Type B pancreatic cell (in vitro differentiated cells): ENCODE measurements around the gene CMTM4. TPM values are rescaled to one million over a fixed set of nuclear protein-coding genes. Genes with fewer than 3 reads are reported as not detected.

Experiments
- DNase-seq: peaks from one replicate; pipeline ENCODE4 v3.0.0; 2021; ENCODE audit warnings: mixed read lengths; ENCODE audit not compliant: unreplicated experiment; ENCODE audit errors: extremely low spot score
- H3K27ac Mint-ChIP-seq: 2 replicates; pipeline ENCODE4 v1.8.0; 2021; ENCODE audit warnings: mild to moderate bottlenecking, mixed read lengths
- H3K27me3 Mint-ChIP-seq: 2 replicates; pipeline ENCODE4 v1.8.0; 2021; ENCODE audit warnings: mixed read lengths
- H3K36me3 Mint-ChIP-seq: 2 replicates; pipeline ENCODE4 v1.8.0; 2021; ENCODE audit warnings: mixed read lengths
- H3K4me1 Mint-ChIP-seq: one replicate; pipeline ENCODE4 v1.8.0; 2021; ENCODE audit warnings: mixed read lengths; ENCODE audit not compliant: unreplicated experiment
- H3K4me3 Mint-ChIP-seq: 2 replicates; pipeline ENCODE4 v1.8.0; 2021; ENCODE audit warnings: mild to moderate bottlenecking, mixed read lengths
- H3K9me3 Mint-ChIP-seq: 2 replicates; pipeline ENCODE4 v1.8.0; 2021; ENCODE audit warnings: mixed read lengths
- CTCF ChIP-seq: fragments of 200-600 bp; sonication (generic); conservative IDR thresholded peaks from 2 replicates; pipeline ENCODE4 v1.5.0; 2021; ENCODE audit warnings: antibody characterized with exemption, mild to moderate bottlenecking
- total RNA-seq: library from RNA; stranded (reverse); gene quantifications from 2 replicates; pipeline ENCODE4 v1.2.1, GENCODE V29; 2021; ENCODE audit warnings: low replicate concordance

CMTM4 gene
- total RNA-seq, 1 donor from 2014 or later, result 64.4 TPM

DNA sequence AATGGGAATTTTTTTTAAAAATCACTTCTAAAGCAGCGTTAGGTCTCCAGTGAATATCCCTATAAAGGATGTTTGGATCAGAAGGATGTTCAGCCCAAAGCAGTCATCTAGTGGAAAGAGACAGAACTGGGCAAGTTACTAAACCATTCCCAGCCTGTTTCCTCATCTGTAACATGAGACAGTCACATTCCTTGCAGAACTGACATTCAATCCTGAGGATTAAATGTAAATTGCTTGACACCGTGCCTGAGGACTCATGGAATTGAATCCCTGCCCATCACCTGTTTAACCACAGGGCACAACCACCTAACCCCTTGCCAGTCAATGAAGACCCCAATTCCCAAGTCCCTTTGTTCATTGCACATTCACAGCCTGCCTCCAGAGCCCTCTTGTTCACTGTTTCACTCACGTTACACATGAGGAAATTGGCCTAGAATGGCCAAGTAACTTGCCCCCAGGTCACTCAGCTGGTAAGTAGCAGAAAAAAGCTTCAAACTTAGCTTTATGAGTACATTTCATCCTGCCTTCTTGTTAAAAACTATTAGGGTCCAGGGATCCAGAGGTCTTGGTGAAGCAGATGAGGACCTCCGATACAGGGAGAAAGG, 115.8 kb downstream of the CMTM4 start:
- Mint-ChIP-seq H3K36me3 (peaks cover 6% of the 10 kb centered on the region), H3K27ac (no peak overlapping the region), H3K9me3 (no peaks in the 10 kb centered on the region), H3K27me3 (peaks cover 20% of the 10 kb centered on the region), H3K4me3 (no peak overlapping the region), H3K4me1 (peaks cover 14% of the 10 kb centered on the region)
- TF ChIP-seq CTCF, result no peak
- DNase-seq, result no peak

- Mint-ChIP-seq H3K9me3 (no peaks in the 10 kb centered on the region), H3K27me3 (peaks cover 20% of the 10 kb centered on the region), H3K27ac (no peak within 1 kb of the TSS), H3K4me3 (no peak within 1 kb of the TSS), H3K4me1 (peaks cover 14% of the 10 kb centered on the region), H3K36me3 (peaks cover 6% of the 10 kb centered on the region)
- no peak for DNase-seq
- TF ChIP-seq CTCF, result no peak
These were observed 117.7 kb downstream of the CMTM4 start, which contains the start of gene CMTM2 for GRCh38 chr16:66578651-66579531. Gene CMTM2, plus strand, starts transcription at chr16:66579463. Its CDS starts 145 bp downstream, at chr16:66579608.

DNA sequence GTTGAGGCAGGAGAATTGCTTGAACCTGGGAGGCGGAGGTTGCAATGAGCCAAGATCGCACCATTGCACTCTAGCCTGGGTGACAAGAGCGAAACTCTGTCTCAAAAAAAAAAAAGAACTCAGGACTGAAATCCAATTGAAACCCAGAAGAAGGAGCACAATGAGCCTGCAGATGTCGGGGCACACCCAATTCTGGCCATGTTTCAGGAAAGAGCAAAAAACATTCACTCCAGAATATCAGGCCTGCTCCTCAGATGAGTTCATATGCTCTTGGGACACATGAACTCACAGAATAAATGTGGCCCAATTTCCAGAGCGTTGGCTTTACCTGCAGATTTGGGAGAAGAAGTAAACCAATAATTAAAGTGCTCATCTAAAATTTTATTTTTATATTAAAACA, 120.2 kb downstream of the CMTM4 start:
- no peak for TF ChIP-seq CTCF
- Mint-ChIP-seq H3K4me3 (no peak overlapping the region), H3K36me3 (peaks cover 6% of the 10 kb centered on the region), H3K4me1 (peaks cover 10% of the 10 kb centered on the region), H3K27ac (no peak overlapping the region), H3K27me3 (peaks cover 20% of the 10 kb centered on the region), H3K9me3 (no peaks in the 10 kb centered on the region)
- DNase-seq, result no peak

DNA sequence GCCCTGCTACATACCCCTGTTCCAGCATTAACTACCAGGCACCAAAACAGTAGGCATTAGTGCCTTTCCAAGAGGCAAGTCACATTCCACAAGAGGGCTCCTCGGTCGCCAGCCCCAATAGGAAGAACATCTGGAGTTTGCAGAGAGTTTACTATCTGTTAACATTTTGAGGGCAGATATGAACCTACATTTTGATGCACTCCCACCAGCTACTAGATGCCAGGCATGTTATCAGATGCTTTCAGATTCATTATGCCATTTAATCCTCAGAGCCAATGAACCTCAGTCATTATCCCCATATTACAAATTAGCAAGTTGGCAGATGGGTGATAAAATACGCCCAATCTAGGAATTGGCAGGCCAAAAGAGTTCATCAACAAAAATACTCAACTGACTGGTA, 121.5 kb downstream of the CMTM4 start:
- no peak for DNase-seq
- no peak overlapping the region for H3K4me3 Mint-ChIP-seq
- H3K9me3 Mint-ChIP-seq, result no peaks in the 10 kb centered on the region
- H3K27ac Mint-ChIP-seq, result no peak overlapping the region
- TF ChIP-seq CTCF, result no peak
- H3K27me3 Mint-ChIP-seq, result peaks cover 20% of the 10 kb centered on the region
- peaks cover 6% of the 10 kb centered on the region for H3K36me3 Mint-ChIP-seq
- no peaks in the 10 kb centered on the region for H3K4me1 Mint-ChIP-seq

DNA sequence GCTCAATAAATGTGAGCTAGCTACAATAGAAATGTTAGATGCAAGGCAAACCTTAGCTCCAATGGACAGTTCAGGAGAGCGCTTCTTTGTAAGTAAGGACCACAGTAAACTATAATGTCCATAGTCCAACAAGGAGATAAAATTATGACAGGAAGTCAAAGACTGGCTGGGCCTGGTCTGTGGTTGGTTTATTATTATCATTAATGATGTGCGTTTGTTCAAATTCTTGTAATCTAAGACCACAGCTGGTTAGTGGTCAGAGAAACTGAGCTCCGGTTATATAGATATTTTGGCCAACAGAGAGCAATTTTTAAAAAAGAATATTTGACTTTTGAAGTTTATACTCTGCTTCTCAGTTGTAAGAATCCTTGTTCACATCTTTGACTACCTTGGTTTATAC, 122.0 kb downstream of the CMTM4 start:
- Mint-ChIP-seq H3K9me3 (no peaks in the 10 kb centered on the region), H3K4me1 (no peaks in the 10 kb centered on the region)

More for the DNA sequence above, 122.0 kb downstream of the CMTM4 start:
- TF ChIP-seq CTCF, result no peak
- DNase-seq, result no peak
- Mint-ChIP-seq H3K27me3 (peaks cover 17% of the 10 kb centered on the region), H3K27ac (no peak overlapping the region), H3K36me3 (peaks cover 6% of the 10 kb centered on the region), H3K4me3 (no peak overlapping the region)
